Heart left ventricle (tissue), 16 donors: ENCODE results near the gene PTPRE. TPM values are rescaled to one million over a fixed set of nuclear protein-coding genes. Genes with fewer than 3 reads are reported as not detected.

Experiments used
- ATAC-seq, 4 donors: fragments of 200-7000 bp; cut with Tn5 transposase; one replicate each; pipeline ENCODE4 v1.9.1; 2020 to 2022; ENCODE audit warnings: moderate library complexity in 4 of 4, mild to moderate bottlenecking in 3 of 4, moderate number of reproducible peaks in 1 of 4
- DNase-seq, 5 donors: peaks; one replicate each; pipeline ENCODE4 v3.0.0-alpha.2; 2020
- H3K27ac ChIP-seq, 12 donors: fragments of 200-600 bp; sonication (generic) in 4 of 12; one replicate each; pipeline versions ENCODE4 v1.5.0 to v1.8.0; 2016 to 2022; ENCODE audit warnings: mild to moderate bottlenecking in 2 of 12
- H3K27me3 ChIP-seq, 9 donors: fragments of 200-600 bp; sonication (generic) in 2 of 9; one replicate each; pipeline versions ENCODE4 v1.5.1 to v1.8.0; 2016 to 2022; ENCODE audit warnings: mild to moderate bottlenecking in 3 of 9
- H3K36me3 ChIP-seq, 9 donors: fragments of 200-600 bp; sonication (generic) in 2 of 9; one replicate each; pipeline versions ENCODE4 v1.5.0 to v1.8.0; 2018 to 2022; ENCODE audit warnings: mild to moderate bottlenecking in 2 of 9
- H3K4me1 ChIP-seq, 12 donors: fragments of 200-600 bp; sonication (generic) in 4 of 12; one replicate each; pipeline versions ENCODE4 v1.5.0 to v1.8.0; 2016 to 2022; ENCODE audit warnings: mild to moderate bottlenecking in 3 of 12
- H3K4me3 ChIP-seq, 12 donors: fragments of 200-600 bp; sonication (generic) in 4 of 12; one replicate each; pipeline versions ENCODE4 v1.5.0 to v1.8.0; 2017 to 2022; ENCODE audit warnings: mild to moderate bottlenecking in 9 of 12, moderate library complexity in 4 of 12
- H3K9me3 ChIP-seq, 12 donors: fragments of 200-600 bp; sonication (generic) in 4 of 12; one replicate each; pipeline versions ENCODE4 v1.5.0 to v1.8.0; 2016 to 2022; ENCODE audit warnings: mild to moderate bottlenecking in 1 of 12
- CTCF ChIP-seq, 12 donors: fragments of 200-600 bp; sonication (generic) in 4 of 12; IDR thresholded peaks; one replicate each; pipeline versions ENCODE4 v1.5.0 to v1.8.0; 2018 to 2022; ENCODE audit warnings: antibody characterized with exemption in 12 of 12, mild to moderate bottlenecking in 5 of 12
- POLR2A ChIP-seq, 2 donors: fragments of 450-650 bp; IDR thresholded peaks; one replicate each; pipeline ENCODE4 v1.6.1; 2017; ENCODE audit warnings: antibody characterized with exemption in 2 of 2, mild to moderate bottlenecking in 2 of 2, moderate library complexity in 2 of 2
- WGBS, 4 donors: extraction: QIAGEN DNeasy Blood & Tissue Kit in 2 of 4; methylation state at CpG; one replicate each; pipeline versions ENCODE4 v1.1.5 to v1.1.7; 2013 to 2018; 5-methylcytosine and 5-hydroxymethylcytosine counted together
- intact Hi-C, 10 donors: fragments of 100-400 bp; cut with DNase I; formaldehyde crosslinking; loops; one replicate each; pipeline versions ENCODE4 v1.11.1 to v1.14.2; 2022
- polyA plus RNA-seq, 2 donors: library from polyadenylated mRNA; stranded (reverse); fragments of 200-250 nt; gene quantifications; one replicate each; pipeline ENCODE4 v1.2.3, GENCODE V29; 2013
- total RNA-seq, 9 donors: library from RNA; depleted of rRNA in 2 of 9; stranded (reverse); fragments of >200 nt in 2 of 9; fragmentation: NEBNext Ultra II Directional in 3 of 9; extraction: Animal tissue kit (Norgen Biotek cat#: 25700) in 3 of 9; gene quantifications; one replicate each; pipeline versions ENCODE4 v1.1.0 to v1.2.4, GENCODE V29; 2016 to 2023
- donor health status: ischemic (EF 13 %, LVEDD 7.1; RV severe dilation, severe dysfunction).
- donor health status: healthy with polysubstance abuse.
- donor health status: DM: no; HTN: yes; CAD: no.
- donor health status: DM: no; HTN: no; CAD: no.
- donor health status: ischemic (EF 25% LVEDD 6.9; RV normal size, moderate dysfunction).
- donor health status: ischemic (EF 25% LVEDD 5.7; RV mildly dilated, moderate dysfunction).
- donor health status: healthy.
- donor health status: DM: yes; HTN: yes; CAD: no.
- donor health status: ischemic (EF 35%, LVEDD 5.7; RV mildly dilated, moderate dysfunction).
- donor health status: nonischemic (EF 11% LVEDD 7.7; RV severe dilation, severe dysfunction).
- donor health status: DM: yes; HTN: yes; CAD: no.
- donor health status: PGD.
- donor health status: ischemic (EF 29% LVEDD 5.4; RV normal size, mild dysfunction).
- donor health status: nonischemic (EF 23%, LVEDD 6.1; RV moderate dilation, normal function).

PTPRE gene
- total and polyA plus RNA-seq, 11 donors = 6.9 to 55.0 (median 24.1) TPM

GRCh38 chr10:128062331-128062880 lies 155.5 kb downstream of the PTPRE start:
- no peaks in the 10 kb centered on the region for H3K9me3 ChIP-seq
- H3K36me3 ChIP-seq = peaks cover 0 to 72% (median 41%) of the 10 kb centered on the region in 9 donors
- peak in 1 of 4 donors; percentile 7 for ATAC-seq
- H3K27me3 ChIP-seq = no peaks in the 10 kb centered on the region
- no peak for TF ChIP-seq CTCF (IDR thresholded peaks at IDR 0.05)
- peak overlapping the region in 6 of 12 donors; percentile 0 to 20 (median 14) for H3K4me3 ChIP-seq
- intact Hi-C loops = loop anchor here in 3 of 10 donors (5.0 to 10.0 kb wide), 2 partner anchors 48 to 155 kb away; partner anchors contain the start of gene PTPRE (in 1 of the 3)
- WGBS, 4 donors = 42 to 51% (median 46%) methylated on average over 11 of the region's 11 CpGs
- peak in 2 of 5 donors; percentile 38 to 55 for DNase-seq
- peaks cover 0 to 81% (median 27%) of the 10 kb centered on the region in 12 donors for H3K4me1 ChIP-seq
- peak overlapping the region in 11 of 12 donors; percentile 7 to 95 (median 64) for H3K27ac ChIP-seq

GRCh38 chr10:128062881-128063563 lies 156.1 kb downstream of the PTPRE start:
- ATAC-seq (peak in 3 of 4 donors; percentile 35 to 65 (median 35)), DNase-seq (peak in 4 of 5 donors; percentile 51 to 65 (median 56))
- 39 to 51% (median 47%) methylated on average over 19 of the region's 19 CpGs for WGBS, 4 donors
- Histone ChIP-seq H3K27ac (peak overlapping the region in 11 of 12 donors; percentile 31 to 95 (median 69)), H3K36me3 (peaks cover 0 to 72% (median 44%) of the 10 kb centered on the region in 9 donors), H3K27me3 (no peaks in the 10 kb centered on the region), H3K4me3 (peak overlapping the region in 6 of 12 donors; percentile 0 to 20 (median 14)), H3K4me1 (peaks cover 0 to 77% (median 27%) of the 10 kb centered on the region in 12 donors), H3K9me3 (no peaks in the 10 kb centered on the region)
- TF ChIP-seq POLR2A (IDR thresholded peaks at IDR 0.05) = no peak
- TF ChIP-seq CTCF (IDR thresholded peaks at IDR 0.05) = no peak
- intact Hi-C loops = loop anchor here in 3 of 10 donors (5.0 to 10.0 kb wide), 2 partner anchors 48 to 156 kb away; partner anchors contain the start of gene PTPRE (in 1 of the 3)

- Histone ChIP-seq H3K4me1 (peaks cover 0 to 71% (median 27%) of the 10 kb centered on the region in 12 donors), H3K27ac (peak overlapping the region; percentile 31 to 95 (median 68)), H3K27me3 (no peaks in the 10 kb centered on the region), H3K9me3 (no peaks in the 10 kb centered on the region), H3K4me3 (peak overlapping the region in 1 of 12 donors; percentile 15), H3K36me3 (peaks cover 0 to 72% (median 42%) of the 10 kb centered on the region in 9 donors)
- TF ChIP-seq POLR2A (IDR thresholded peaks at IDR 0.05) (no peak), CTCF (IDR thresholded peaks at IDR 0.05) (no peak)
- DNase-seq (peak in 3 of 5 donors; percentile 18 to 64 (median 26)), ATAC-seq (peak in 2 of 4 donors; percentile 1 to 10)
- intact Hi-C loops = loop anchor here in 3 of 10 donors (5.0 to 10.0 kb wide), 2 partner anchors 49 to 156 kb away; partner anchors contain the start of gene PTPRE (in 1 of the 3)
- WGBS, 4 donors = 81 to 91% (median 83%) methylated on average over 7 of the region's 7 CpGs
These were observed 156.8 kb downstream of the PTPRE start for GRCh38 chr10:128063736-128064107.
